ENCODE measurements around the gene ST3GAL6. TPM values are rescaled to one million over a fixed set of nuclear protein-coding genes. Genes with fewer than 3 reads are reported as not detected.

The ST3GAL6 gene
- total RNA-seq, 1 donor from 2014 or later: 16.0 TPM

DNA sequence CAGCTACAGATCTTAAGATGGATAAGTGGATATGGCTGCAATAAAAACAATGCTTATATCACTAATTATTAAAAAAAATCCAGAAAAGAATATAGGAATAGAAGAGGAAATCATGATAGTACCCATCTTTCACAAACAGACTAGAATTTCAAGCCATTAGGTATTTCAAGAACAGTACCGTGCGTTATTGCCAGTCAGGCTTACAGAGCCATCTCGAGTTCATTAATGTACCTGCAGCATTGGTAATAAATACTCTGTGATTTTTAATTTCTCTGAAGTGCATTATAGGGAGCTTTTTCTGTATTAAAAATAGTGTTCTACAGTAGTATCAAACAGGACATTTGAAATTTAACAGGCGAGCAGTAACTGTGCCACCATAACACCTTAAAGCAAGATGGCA lies 35.7 kb downstream of the ST3GAL6 start:
- H3K4me3 Mint-ChIP-seq: no peak overlapping the region
- H3K4me1 Mint-ChIP-seq: no peaks in the 10 kb centered on the region
- DNase-seq (ENCODE audit: low read depth, low spot score): no peak
- H3K36me3 Mint-ChIP-seq (ENCODE audit: low read depth): peaks cover 42% of the 10 kb centered on the region
- TF ChIP-seq CTCF (conservative IDR thresholded peaks at IDR 0.05): no peak
- no peaks in the 10 kb centered on the region for H3K27me3 Mint-ChIP-seq (ENCODE audit: low read depth)
- H3K27ac Mint-ChIP-seq (ENCODE audit: unreplicated experiment): no peak overlapping the region
- H3K9me3 Mint-ChIP-seq: no peaks in the 10 kb centered on the region

DNA sequence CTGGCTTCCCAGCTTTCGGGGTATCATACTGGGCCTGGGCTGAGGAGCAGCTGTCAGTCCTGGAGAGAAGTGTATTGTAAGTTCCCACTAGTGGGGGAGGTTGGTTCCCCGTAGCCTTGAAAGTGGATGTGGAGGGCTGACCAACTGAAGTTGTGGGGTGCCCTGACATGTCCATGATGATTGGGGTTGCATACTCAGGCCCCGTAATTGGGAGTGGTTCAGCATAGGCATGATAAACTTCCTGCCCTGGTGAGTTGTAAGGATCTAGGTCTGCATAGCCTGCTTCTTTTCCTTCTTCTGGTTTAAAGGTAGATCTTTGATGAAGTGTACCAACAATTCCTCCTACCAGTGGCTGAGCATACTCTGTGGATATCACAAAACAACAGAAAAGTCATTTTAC lies 36.3 kb downstream of the ST3GAL6 start:
- no peak overlapping the region for H3K4me3 Mint-ChIP-seq
- TF ChIP-seq CTCF (conservative IDR thresholded peaks at IDR 0.05): no peak
- no peaks in the 10 kb centered on the region for H3K27me3 Mint-ChIP-seq (ENCODE audit: low read depth)
- no peak overlapping the region for H3K27ac Mint-ChIP-seq (ENCODE audit: unreplicated experiment)
- no peaks in the 10 kb centered on the region for H3K4me1 Mint-ChIP-seq
- no peak for DNase-seq (ENCODE audit: low read depth, low spot score)
- H3K9me3 Mint-ChIP-seq: no peaks in the 10 kb centered on the region
- H3K36me3 Mint-ChIP-seq (ENCODE audit: low read depth): peaks cover 42% of the 10 kb centered on the region

- Mint-ChIP-seq H3K27me3 (ENCODE audit: low read depth) (no peaks in the 10 kb centered on the region), H3K4me1 (no peaks in the 10 kb centered on the region), H3K9me3 (no peaks in the 10 kb centered on the region), H3K36me3 (ENCODE audit: low read depth) (peaks cover 48% of the 10 kb centered on the region), H3K27ac (ENCODE audit: unreplicated experiment) (no peak overlapping the region), H3K4me3 (no peak overlapping the region)
- no peak for TF ChIP-seq CTCF (conservative IDR thresholded peaks at IDR 0.05)
- DNase-seq (ENCODE audit: low read depth, low spot score): no peak
Measured at GRCh38 chr3:98800401-98800800, 37.3 kb downstream of the ST3GAL6 start.

DNA sequence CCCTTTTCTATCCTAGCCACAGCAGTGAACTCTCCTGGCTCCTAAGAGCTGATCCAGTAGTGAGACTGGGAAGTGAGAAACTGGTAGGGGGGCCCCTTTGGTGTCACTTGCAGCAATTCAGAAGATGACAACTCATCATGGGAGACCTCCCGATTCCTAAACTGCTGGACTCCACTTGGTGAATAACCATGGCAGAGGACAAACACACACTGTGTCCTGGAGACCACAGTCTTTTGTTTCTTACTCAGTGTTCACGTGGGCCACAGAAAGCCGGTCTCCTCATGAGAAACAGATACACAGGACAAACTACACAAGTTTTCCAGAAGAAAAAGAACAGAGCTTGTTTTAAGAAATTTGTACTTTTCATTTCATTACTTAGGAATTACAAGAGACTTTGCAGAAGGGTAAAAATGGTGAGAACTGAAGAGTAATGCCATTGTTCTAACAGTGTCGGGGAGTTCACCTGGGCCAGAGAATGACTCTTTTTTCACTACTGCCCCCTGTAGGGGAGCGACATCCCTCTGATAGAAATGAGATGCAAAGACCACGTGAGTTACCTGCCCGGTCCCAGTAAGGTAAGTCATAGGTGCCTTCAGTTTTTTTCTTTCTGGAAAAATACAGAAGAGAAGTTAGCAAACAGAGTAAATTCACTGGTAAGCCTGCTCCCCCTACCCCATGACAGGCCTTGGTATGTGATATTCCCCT lies 38.1 kb downstream of the ST3GAL6 start:
- no peak overlapping the region for H3K27ac Mint-ChIP-seq (ENCODE audit: unreplicated experiment)
- no peaks in the 10 kb centered on the region for H3K27me3 Mint-ChIP-seq (ENCODE audit: low read depth)
- no peak for DNase-seq (ENCODE audit: low read depth, low spot score)
- TF ChIP-seq CTCF (conservative IDR thresholded peaks at IDR 0.05): no peak
- peaks cover 52% of the 10 kb centered on the region for H3K36me3 Mint-ChIP-seq (ENCODE audit: low read depth)
- H3K9me3 Mint-ChIP-seq: no peaks in the 10 kb centered on the region
- no peaks in the 10 kb centered on the region for H3K4me1 Mint-ChIP-seq
- H3K4me3 Mint-ChIP-seq: no peak overlapping the region

DNA sequence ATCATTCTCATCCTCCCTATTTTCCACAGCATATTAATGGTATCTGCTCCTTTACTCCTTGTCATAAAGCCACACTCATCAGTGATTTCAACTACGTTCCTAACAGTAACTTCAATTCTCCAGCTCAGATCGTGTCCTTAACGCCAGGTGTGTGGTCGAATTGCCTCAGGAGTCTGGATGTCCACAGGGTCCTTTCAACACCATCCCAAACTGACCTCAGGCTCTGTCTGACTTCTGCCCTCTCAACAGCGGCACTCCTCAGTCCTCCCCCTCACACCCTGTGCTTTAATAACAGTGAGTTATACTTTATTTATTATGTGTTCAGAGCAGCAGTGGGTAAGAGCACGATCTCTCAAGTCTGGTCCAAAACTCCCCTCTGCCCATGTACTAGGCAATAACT lies 42.4 kb downstream of the ST3GAL6 start:
- Mint-ChIP-seq H3K9me3 (no peaks in the 10 kb centered on the region), H3K4me1 (peaks cover 5% of the 10 kb centered on the region), H3K4me3 (no peak overlapping the region), H3K27me3 (ENCODE audit: low read depth) (no peaks in the 10 kb centered on the region), H3K36me3 (ENCODE audit: low read depth) (peaks cover 61% of the 10 kb centered on the region), H3K27ac (ENCODE audit: unreplicated experiment) (no peak overlapping the region)
- DNase-seq (ENCODE audit: low read depth, low spot score): no peak
- no peak for TF ChIP-seq CTCF (conservative IDR thresholded peaks at IDR 0.05)

Measured in neural crest cell (in vitro differentiated cells).